Measurements from ENCODE around the gene PCYOX1L. TPM values are rescaled to one million over a fixed set of nuclear protein-coding genes. Genes with fewer than 3 reads are reported as not detected.

PCYOX1L gene
- total and polyA plus RNA-seq, 10 donors: 5.4 to 13.0 (median 7.9) TPM

DNA sequence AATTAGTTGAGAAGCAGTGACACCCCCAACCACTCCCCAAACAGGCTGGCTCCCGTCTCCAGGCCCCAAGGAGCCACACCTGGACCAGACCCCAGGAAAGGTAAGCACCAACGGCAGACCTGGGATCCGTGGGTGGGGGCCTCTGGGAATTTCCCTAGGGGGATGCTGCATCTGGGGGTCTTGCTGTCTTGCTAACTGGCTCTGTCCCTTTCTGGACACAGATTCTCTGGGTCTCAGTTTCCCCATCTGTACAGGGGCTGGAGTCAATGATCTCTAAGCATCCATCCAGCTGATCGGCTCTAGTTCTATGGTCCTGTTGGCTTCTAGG, 49.1 kb downstream of the PCYOX1L start:
- H3K27ac ChIP-seq: peak overlapping the region in 7 of 8 donors; percentile 71 to 82 (median 77)
- TF ChIP-seq, protein P1, sequence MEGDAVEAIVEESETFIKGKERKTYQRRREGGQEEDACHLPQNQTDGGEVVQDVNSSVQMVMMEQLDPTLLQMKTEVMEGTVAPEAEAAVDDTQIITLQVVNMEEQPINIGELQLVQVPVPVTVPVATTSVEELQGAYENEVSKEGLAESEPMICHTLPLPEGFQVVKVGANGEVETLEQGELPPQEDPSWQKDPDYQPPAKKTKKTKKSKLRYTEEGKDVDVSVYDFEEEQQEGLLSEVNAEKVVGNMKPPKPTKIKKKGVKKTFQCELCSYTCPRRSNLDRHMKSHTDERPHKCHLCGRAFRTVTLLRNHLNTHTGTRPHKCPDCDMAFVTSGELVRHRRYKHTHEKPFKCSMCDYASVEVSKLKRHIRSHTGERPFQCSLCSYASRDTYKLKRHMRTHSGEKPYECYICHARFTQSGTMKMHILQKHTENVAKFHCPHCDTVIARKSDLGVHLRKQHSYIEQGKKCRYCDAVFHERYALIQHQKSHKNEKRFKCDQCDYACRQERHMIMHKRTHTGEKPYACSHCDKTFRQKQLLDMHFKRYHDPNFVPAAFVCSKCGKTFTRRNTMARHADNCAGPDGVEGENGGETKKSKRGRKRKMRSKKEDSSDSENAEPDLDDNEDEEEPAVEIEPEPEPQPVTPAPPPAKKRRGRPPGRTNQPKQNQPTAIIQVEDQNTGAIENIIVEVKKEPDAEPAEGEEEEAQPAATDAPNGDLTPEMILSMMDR (IDR thresholded peaks at IDR 0.05 in 8 of 11, conservative IDR thresholded peaks at IDR 0.05 in 3 of 11): no peak
- peak in 1 of 3 donors; percentile 2 for TF ChIP-seq POLR2AphosphoS5 (IDR thresholded peaks at IDR 0.05)
- no peak for DNase-seq
- peaks cover 0 to 17% (median 0%) of the 10 kb centered on the region in 6 donors for H3K4me1 ChIP-seq
- H3K27me3 ChIP-seq (replicated peaks in 1 of 7): no peaks in the 10 kb centered on the region
- intact Hi-C loops (cut with DNase I; ENCODE audit: low total_unique reads): no loop called here
- WGBS, 5 donors: 59 to 80% (median 79%) methylated on average over 1 to 4 of the region's 4 CpGs
- H3K36me3 ChIP-seq: no peaks in the 10 kb centered on the region
- H3K9me3 ChIP-seq: no peaks in the 10 kb centered on the region
- peak overlapping the region; percentile 24 to 58 (median 39) for H3K4me3 ChIP-seq

- peak overlapping the region; percentile 24 to 58 (median 39) for H3K4me3 ChIP-seq
- no peaks in the 10 kb centered on the region for H3K36me3 ChIP-seq
- WGBS, 5 donors: 66 to 87% (median 76%) methylated on average over 11 of the region's 11 CpGs
- no peaks in the 10 kb centered on the region for H3K9me3 ChIP-seq
- H3K27ac ChIP-seq: peak overlapping the region in 7 of 8 donors; percentile 71 to 82 (median 77)
- H3K27me3 ChIP-seq (replicated peaks in 1 of 7): no peaks in the 10 kb centered on the region
- no peak for DNase-seq
- TF ChIP-seq POLR2A (IDR thresholded peaks at IDR 0.05): no peak
- TF ChIP-seq POLR2AphosphoS5 (IDR thresholded peaks at IDR 0.05): no peak
- TF ChIP-seq, protein P1 (IDR thresholded peaks at IDR 0.05 in 8 of 11, conservative IDR thresholded peaks at IDR 0.05 in 3 of 11): no peak
- intact Hi-C loops (cut with DNase I; ENCODE audit: low total_unique reads): no loop called here
- peaks cover 0 to 17% (median 0%) of the 10 kb centered on the region in 6 donors for H3K4me1 ChIP-seq
Measured at GRCh38 chr5:149407323-149408251, 49.7 kb downstream of the PCYOX1L start.

GRCh38 chr5:149408252-149409099, 50.6 kb downstream of the PCYOX1L start:
- Histone ChIP-seq H3K36me3 (no peaks in the 10 kb centered on the region), H3K27me3 (replicated peaks in 1 of 7) (no peaks in the 10 kb centered on the region), H3K9me3 (no peaks in the 10 kb centered on the region), H3K4me3 (peak overlapping the region; percentile 24 to 58 (median 39)), H3K27ac (peak overlapping the region in 7 of 8 donors; percentile 71 to 82 (median 77)), H3K4me1 (peaks cover 0 to 21% (median 0%) of the 10 kb centered on the region in 6 donors)
- no peak for TF ChIP-seq POLR2A (IDR thresholded peaks at IDR 0.05)
- TF ChIP-seq, protein P1 (IDR thresholded peaks at IDR 0.05 in 8 of 11, conservative IDR thresholded peaks at IDR 0.05 in 3 of 11): no peak
- no peak for TF ChIP-seq POLR2AphosphoS5 (IDR thresholded peaks at IDR 0.05)
- WGBS, 5 donors: 76 to 86% (median 81%) methylated on average over 12 of the region's 12 CpGs
- no peak for DNase-seq
- intact Hi-C loops (cut with DNase I; ENCODE audit: low total_unique reads): no loop called here

All from spleen (tissue), 11 donors.